ENCODE measurements around the gene TMEM132E.

GRCh38 chr17:34675143-34675542 lies 95.8 kb downstream of the TMEM132E start:
- TF ChIP-seq CTCF (IDR thresholded peaks at IDR 0.05) = no peak
- TF ChIP-seq EP300 (IDR thresholded peaks at IDR 0.05) = no peak
- TF ChIP-seq POLR2A (IDR thresholded peaks at IDR 0.05) = no peak
- no peak for TF ChIP-seq POLR2AphosphoS5 (IDR thresholded peaks at IDR 0.05)
